ENCODE data around the gene CTDSPL. TPM values are rescaled to one million over a fixed set of nuclear protein-coding genes. Genes with fewer than 3 reads are reported as not detected.

The CTDSPL gene
- total RNA-seq, 1 experiment from 2014 or later: not detected

DNA sequence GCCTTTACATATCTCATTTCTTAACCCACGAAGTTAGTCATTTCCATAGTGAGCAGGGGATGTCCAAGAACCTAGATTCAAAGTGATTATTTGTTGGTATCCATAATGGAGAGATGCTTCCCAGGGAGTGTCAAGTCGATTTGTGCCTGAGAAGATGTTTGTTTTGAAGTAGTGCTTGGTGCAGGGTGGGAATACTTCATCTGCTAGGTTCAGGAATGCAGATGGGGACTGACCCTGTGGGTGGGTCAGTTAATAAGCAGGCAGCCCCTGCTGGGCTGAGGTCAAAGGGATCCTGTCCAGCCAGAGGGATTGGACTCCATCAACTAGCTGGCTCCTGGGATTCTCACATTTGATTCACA is 84.8 kb downstream of the CTDSPL start:
- Histone ChIP-seq H3K36me3 (ENCODE audit: insufficient read depth, low read length) (no peaks in the 10 kb centered on the region), H4K20me1 (ENCODE audit: insufficient read depth, low read depth, low read length) (no peaks in the 10 kb centered on the region), H3K9me2 (replicated peaks; ENCODE audit: insufficient read depth, low read length) (no peaks in the 10 kb centered on the region), H3K9me3 (ENCODE audit: low read length) (no peaks in the 10 kb centered on the region), H3K27me3 (ENCODE audit: low read length) (no peaks in the 10 kb centered on the region), H3K4me1 (ENCODE audit: low read length) (no peaks in the 10 kb centered on the region), H3K9ac (ENCODE audit: low read length) (no peak overlapping the region), H3K79me2 (ENCODE audit: low read length) (no peaks in the 10 kb centered on the region), H3K4me3 (ENCODE audit: low read length) (no peak overlapping the region), H3K27ac (ENCODE audit: low read length) (no peak overlapping the region), H2AFZ (ENCODE audit: low read length) (no peak overlapping the region), H3K4me2 (ENCODE audit: low read depth, low read length, poor library complexity, severe bottlenecking) (no peak overlapping the region)
- DNase-seq: no peak

DNA sequence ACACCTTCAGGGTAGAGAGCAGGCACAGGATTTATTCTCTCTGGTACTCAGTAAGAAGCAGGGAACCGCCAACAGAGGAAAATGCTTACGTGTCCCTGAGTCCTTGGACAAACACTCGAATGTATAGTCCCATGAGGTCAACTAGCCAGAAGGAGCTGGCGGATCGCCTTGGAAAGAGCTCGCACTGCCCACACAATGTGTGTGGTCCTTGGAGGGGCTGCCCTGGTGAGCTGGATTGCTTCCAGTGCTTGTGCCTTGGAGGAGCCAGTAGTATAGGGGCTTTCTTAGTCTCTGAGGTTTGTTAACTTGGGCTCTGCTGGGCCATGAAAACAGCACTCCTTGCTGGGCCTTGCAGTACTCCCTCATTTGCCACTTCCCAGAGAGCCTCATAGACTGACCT is 88.2 kb downstream of the CTDSPL start:
- Histone ChIP-seq H3K9me3 (ENCODE audit: low read length) (no peaks in the 10 kb centered on the region), H3K9me2 (replicated peaks; ENCODE audit: insufficient read depth, low read length) (no peaks in the 10 kb centered on the region), H3K27ac (ENCODE audit: low read length) (no peak overlapping the region), H3K79me2 (ENCODE audit: low read length) (no peaks in the 10 kb centered on the region), H3K4me1 (ENCODE audit: low read length) (no peaks in the 10 kb centered on the region), H3K4me3 (ENCODE audit: low read length) (no peak overlapping the region), H2AFZ (ENCODE audit: low read length) (no peak overlapping the region), H3K36me3 (ENCODE audit: insufficient read depth, low read length) (no peaks in the 10 kb centered on the region), H3K4me2 (ENCODE audit: low read depth, low read length, poor library complexity, severe bottlenecking) (no peak overlapping the region), H3K9ac (ENCODE audit: low read length) (no peak overlapping the region), H3K27me3 (ENCODE audit: low read length) (no peaks in the 10 kb centered on the region), H4K20me1 (ENCODE audit: insufficient read depth, low read depth, low read length) (no peaks in the 10 kb centered on the region)
- DNase-seq: no peak

DNA sequence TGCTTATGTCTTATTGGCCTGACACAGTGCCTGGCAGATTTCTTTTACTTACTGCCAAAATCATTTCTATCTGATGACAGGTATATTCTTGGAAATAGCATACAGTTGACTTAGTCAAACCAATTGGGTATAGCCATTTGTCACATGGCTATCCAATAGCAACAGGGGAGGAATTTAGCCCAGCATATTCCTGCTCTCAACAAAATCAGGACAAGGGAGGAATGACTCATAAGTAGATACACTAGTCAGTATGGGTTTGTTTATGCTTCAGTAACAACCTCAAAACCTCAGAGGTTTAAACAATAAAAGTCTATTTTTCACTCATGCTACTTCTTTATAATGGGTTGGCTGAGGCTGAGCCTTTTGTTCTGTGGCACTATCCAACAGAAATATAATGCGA is 90.9 kb downstream of the CTDSPL start:
- Histone ChIP-seq H3K4me1 (ENCODE audit: low read length) (0 out of 2 replicates have a peak, but pooled peaks cover 2% of the 10 kb centered on the region), H3K36me3 (ENCODE audit: insufficient read depth, low read length) (no peaks in the 10 kb centered on the region), H4K20me1 (ENCODE audit: insufficient read depth, low read depth, low read length) (no peaks in the 10 kb centered on the region), H3K4me3 (ENCODE audit: low read length) (no peak overlapping the region), H3K79me2 (ENCODE audit: low read length) (no peaks in the 10 kb centered on the region), H3K27me3 (ENCODE audit: low read length) (no peaks in the 10 kb centered on the region), H3K4me2 (ENCODE audit: low read depth, low read length, poor library complexity, severe bottlenecking) (no peak overlapping the region), H3K9me2 (replicated peaks; ENCODE audit: insufficient read depth, low read length) (no peaks in the 10 kb centered on the region), H3K9me3 (ENCODE audit: low read length) (no peaks in the 10 kb centered on the region), H3K27ac (ENCODE audit: low read length) (no peak overlapping the region), H3K9ac (ENCODE audit: low read length) (no peak overlapping the region), H2AFZ (ENCODE audit: low read length) (no peak overlapping the region)
- DNase-seq: no peak

DNA sequence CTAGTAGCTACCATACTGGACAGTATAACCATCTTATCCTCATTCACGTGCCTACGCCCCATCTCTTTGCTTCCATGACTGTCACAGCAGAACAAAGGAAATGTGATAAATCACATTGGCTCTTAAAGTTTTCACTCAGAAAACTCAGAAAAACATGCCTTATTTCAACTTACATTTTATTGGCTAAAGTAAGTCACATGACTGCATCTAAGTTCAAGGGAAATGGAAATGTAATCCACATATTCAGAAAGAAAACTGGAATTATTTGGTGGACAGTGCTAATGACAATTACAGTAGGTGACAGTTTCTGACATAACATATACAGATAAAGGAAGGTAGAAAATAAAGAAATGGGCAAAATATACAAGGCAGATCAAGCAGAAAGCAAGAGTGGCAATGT is 91.5 kb downstream of the CTDSPL start:
- Histone ChIP-seq H3K27ac (ENCODE audit: low read length) (no peak overlapping the region), H3K4me2 (ENCODE audit: low read depth, low read length, poor library complexity, severe bottlenecking) (no peak overlapping the region), H3K9me3 (ENCODE audit: low read length) (no peaks in the 10 kb centered on the region), H3K79me2 (ENCODE audit: low read length) (no peaks in the 10 kb centered on the region), H3K27me3 (ENCODE audit: low read length) (no peaks in the 10 kb centered on the region), H3K4me1 (ENCODE audit: low read length) (0 out of 2 replicates have a peak, but pooled peaks cover 2% of the 10 kb centered on the region), H3K9ac (ENCODE audit: low read length) (no peak overlapping the region), H3K4me3 (ENCODE audit: low read length) (no peak overlapping the region), H2AFZ (ENCODE audit: low read length) (no peak overlapping the region), H4K20me1 (ENCODE audit: insufficient read depth, low read depth, low read length) (no peaks in the 10 kb centered on the region), H3K9me2 (replicated peaks; ENCODE audit: insufficient read depth, low read length) (no peaks in the 10 kb centered on the region), H3K36me3 (ENCODE audit: insufficient read depth, low read length) (no peaks in the 10 kb centered on the region)
- no peak for DNase-seq

DNA sequence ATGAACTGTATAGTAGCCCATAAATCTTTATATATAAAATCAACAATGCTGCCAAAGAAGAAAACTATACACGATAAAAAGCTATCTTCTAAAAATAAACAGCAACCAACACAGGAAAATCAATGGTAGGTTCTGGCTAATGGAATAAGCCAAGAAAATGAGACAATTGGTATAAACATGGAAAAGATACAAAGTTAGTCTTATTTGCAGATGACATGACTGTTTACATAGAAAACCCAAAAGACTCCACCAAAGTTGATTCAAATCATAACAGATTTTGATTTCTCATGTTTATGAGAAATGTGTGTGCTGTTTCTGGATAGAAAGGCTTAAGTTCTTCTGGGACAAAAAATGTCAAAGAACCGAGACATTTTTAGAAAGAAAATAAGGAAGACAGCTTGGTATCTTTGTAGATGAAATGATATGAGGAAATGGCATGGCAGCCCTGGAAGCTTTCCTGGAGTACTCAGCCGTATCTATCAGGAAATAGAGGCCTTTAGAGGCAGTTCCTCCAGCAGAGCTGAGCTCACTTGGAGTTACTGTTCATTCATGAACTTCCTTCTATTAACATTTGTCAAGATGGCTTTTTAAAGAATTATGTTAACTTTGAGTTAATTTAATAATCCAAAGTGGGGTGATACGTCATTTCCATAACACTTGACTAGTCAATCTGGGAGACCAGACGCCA is 92.2 kb downstream of the CTDSPL start:
- Histone ChIP-seq H4K20me1 (ENCODE audit: insufficient read depth, low read depth, low read length) (no peaks in the 10 kb centered on the region), H3K9me2 (replicated peaks; ENCODE audit: insufficient read depth, low read length) (no peaks in the 10 kb centered on the region), H3K4me3 (ENCODE audit: low read length) (no peak overlapping the region), H3K4me2 (ENCODE audit: low read depth, low read length, poor library complexity, severe bottlenecking) (no peak overlapping the region), H3K27ac (ENCODE audit: low read length) (no peak overlapping the region), H3K4me1 (ENCODE audit: low read length) (0 out of 2 replicates have a peak, but pooled peaks cover 2% of the 10 kb centered on the region), H3K27me3 (ENCODE audit: low read length) (no peaks in the 10 kb centered on the region), H3K79me2 (ENCODE audit: low read length) (no peaks in the 10 kb centered on the region), H3K9me3 (ENCODE audit: low read length) (no peaks in the 10 kb centered on the region), H2AFZ (ENCODE audit: low read length) (no peak overlapping the region), H3K36me3 (ENCODE audit: insufficient read depth, low read length) (no peaks in the 10 kb centered on the region), H3K9ac (ENCODE audit: low read length) (no peak overlapping the region)
- no peak for DNase-seq

DNA sequence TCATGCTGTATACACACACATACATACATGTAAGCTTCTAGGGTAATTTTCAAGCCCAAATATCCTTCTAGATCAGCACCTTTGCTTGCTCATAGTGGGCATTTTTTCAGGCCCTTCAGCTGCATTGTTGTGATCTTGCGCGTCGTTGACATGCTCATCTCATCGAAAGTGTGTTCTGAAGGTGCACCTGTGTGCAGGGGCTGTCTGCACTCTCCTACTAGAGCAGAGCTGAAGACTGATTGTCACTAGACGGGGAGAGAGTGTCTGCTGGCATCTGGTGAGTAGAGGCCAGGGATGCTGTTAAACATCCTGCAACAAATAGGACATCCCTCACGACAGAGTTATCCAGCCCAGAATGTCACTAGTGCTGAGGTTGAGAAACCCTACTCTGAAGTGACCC is 93.2 kb downstream of the CTDSPL start:
- Histone ChIP-seq H3K4me3 (ENCODE audit: low read length) (no peak overlapping the region), H3K36me3 (ENCODE audit: insufficient read depth, low read length) (no peaks in the 10 kb centered on the region), H3K27ac (ENCODE audit: low read length) (no peak overlapping the region), H3K9ac (ENCODE audit: low read length) (no peak overlapping the region), H4K20me1 (ENCODE audit: insufficient read depth, low read depth, low read length) (no peaks in the 10 kb centered on the region), H2AFZ (ENCODE audit: low read length) (no peak overlapping the region), H3K79me2 (ENCODE audit: low read length) (no peaks in the 10 kb centered on the region), H3K9me3 (ENCODE audit: low read length) (no peaks in the 10 kb centered on the region), H3K9me2 (replicated peaks; ENCODE audit: insufficient read depth, low read length) (no peaks in the 10 kb centered on the region), H3K27me3 (ENCODE audit: low read length) (no peaks in the 10 kb centered on the region), H3K4me2 (ENCODE audit: low read depth, low read length, poor library complexity, severe bottlenecking) (no peak overlapping the region), H3K4me1 (ENCODE audit: low read length) (0 out of 2 replicates have a peak, but pooled peaks cover 2% of the 10 kb centered on the region)
- DNase-seq: no peak

DNA sequence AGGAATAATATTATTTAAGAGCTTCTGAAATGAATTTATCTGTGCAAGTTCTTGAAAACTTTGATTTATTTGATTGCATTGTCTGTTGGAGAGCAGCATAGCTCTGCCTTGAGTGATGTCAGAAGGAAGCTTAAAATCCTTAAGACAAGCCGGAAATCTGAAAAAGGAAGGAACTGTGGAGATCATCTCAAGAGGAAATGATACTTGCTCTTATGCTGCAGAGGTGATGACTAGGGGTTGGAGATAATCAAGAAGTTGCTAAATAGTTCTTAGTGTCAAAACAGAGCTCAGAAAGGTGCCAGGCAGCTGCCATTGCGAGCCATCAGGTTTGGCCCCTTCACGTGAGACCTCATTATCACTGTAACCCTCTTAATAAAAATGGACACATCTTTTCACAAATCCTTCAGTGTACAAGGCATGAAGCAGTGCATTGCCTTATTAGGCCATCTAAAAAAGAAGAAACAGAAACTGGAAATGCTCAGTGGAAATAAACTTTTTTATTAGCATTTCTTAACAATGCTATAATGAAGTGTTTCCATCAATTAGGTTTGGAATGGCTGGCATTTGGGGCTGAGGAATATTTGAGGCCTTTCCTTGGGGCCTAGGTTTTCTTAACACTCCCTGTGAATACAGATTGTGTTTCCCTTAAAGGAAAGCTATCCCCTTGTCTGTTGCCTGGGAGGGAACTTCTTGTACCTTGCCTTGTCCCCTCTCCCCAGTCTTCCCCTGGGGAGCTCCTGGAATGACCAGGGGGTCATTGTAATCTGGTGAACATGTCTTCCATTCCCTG is 94.4 kb downstream of the CTDSPL start:
- no peaks in the 10 kb centered on the region for H4K20me1 ChIP-seq (ENCODE audit: insufficient read depth, low read depth, low read length)
- no peaks in the 10 kb centered on the region for H3K79me2 ChIP-seq (ENCODE audit: low read length)
- 0 out of 2 replicates have a peak, but pooled peaks cover 2% of the 10 kb centered on the region for H3K4me1 ChIP-seq (ENCODE audit: low read length)
- no peak overlapping the region for H3K4me3 ChIP-seq (ENCODE audit: low read length)
- no peak overlapping the region for H3K9ac ChIP-seq (ENCODE audit: low read length)
- H3K9me3 ChIP-seq (ENCODE audit: low read length): no peaks in the 10 kb centered on the region
- DNase-seq: peak; percentile 50
- H3K27ac ChIP-seq (ENCODE audit: low read length): no peak overlapping the region
- no peak overlapping the region for H3K4me2 ChIP-seq (ENCODE audit: low read depth, low read length, poor library complexity, severe bottlenecking)
- H3K9me2 ChIP-seq (replicated peaks; ENCODE audit: insufficient read depth, low read length): no peaks in the 10 kb centered on the region
- H3K36me3 ChIP-seq (ENCODE audit: insufficient read depth, low read length): no peaks in the 10 kb centered on the region
- no peak overlapping the region for H2AFZ ChIP-seq (ENCODE audit: low read length)
- no peaks in the 10 kb centered on the region for H3K27me3 ChIP-seq (ENCODE audit: low read length)

DNA sequence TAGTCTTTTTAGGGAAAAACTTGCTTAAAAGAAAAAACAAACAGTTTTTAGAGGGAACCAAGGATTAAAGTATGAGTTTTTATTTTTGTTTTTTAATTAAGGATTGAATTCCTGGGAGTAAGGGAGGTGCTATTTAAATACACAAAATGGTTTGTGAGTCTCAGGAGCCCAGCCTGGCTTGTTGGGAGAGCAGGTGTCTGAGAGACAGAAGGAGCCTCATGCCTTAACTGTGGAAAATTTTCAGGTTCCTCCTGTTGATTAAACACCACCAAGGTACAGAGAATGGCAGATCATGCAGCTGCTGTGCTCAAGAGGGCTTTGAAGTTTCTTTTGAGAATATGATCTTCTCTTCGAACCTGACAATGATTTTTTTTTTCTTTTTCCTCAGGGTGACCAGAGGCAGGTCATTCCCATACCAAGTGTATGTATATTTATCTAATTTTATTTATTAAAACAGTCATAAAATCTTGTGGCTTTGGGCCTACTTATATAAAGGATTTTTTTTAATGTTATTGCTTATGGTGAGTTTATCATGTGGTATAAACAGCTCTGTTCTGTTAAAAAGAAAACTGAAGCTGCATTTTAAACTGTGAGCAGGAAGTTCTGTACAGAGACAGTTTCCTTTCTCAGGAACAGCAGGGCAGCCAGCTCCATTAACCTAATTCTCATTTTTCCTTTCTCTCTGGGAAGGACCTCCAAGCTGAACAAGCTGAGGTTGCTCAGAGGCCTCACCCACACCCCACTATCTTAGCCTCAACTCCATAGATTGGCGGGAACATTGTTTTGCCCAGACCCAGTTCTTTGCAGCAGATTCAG is 95.3 kb downstream of the CTDSPL start:
- no peak overlapping the region for H3K27ac ChIP-seq (ENCODE audit: low read length)
- H3K4me2 ChIP-seq (ENCODE audit: low read depth, low read length, poor library complexity, severe bottlenecking): no peak overlapping the region
- H3K9me2 ChIP-seq (replicated peaks; ENCODE audit: insufficient read depth, low read length): no peaks in the 10 kb centered on the region
- no peak overlapping the region for H3K4me3 ChIP-seq (ENCODE audit: low read length)
- 0 out of 2 replicates have a peak, but pooled peaks cover 2% of the 10 kb centered on the region for H3K4me1 ChIP-seq (ENCODE audit: low read length)
- no peaks in the 10 kb centered on the region for H3K79me2 ChIP-seq (ENCODE audit: low read length)
- no peak for DNase-seq
- no peaks in the 10 kb centered on the region for H3K27me3 ChIP-seq (ENCODE audit: low read length)
- H3K9ac ChIP-seq (ENCODE audit: low read length): no peak overlapping the region
- H2AFZ ChIP-seq (ENCODE audit: low read length): no peak overlapping the region
- H4K20me1 ChIP-seq (ENCODE audit: insufficient read depth, low read depth, low read length): no peaks in the 10 kb centered on the region
- H3K36me3 ChIP-seq (ENCODE audit: insufficient read depth, low read length): no peaks in the 10 kb centered on the region
- H3K9me3 ChIP-seq (ENCODE audit: low read length): no peaks in the 10 kb centered on the region

Measured in Karpas-422 (cell line).